H1 (cell line): ENCODE data around the gene PIK3R5. TPM values are rescaled to one million over a fixed set of nuclear protein-coding genes. Genes with fewer than 3 reads are reported as not detected.

Experiments used
- CTCF ChIA-PET: fragments of 300-600 bp; sonication (Branson Sonifier 250); formaldehyde crosslinking; loops from one replicate; lab custom pipeline; 2021; ENCODE audit not compliant: partially characterized antibody; lab: Charles Lee
- POLR2A ChIA-PET: fragments of 300-600 bp; sonication (Branson Sonifier 250); formaldehyde crosslinking; loops from one replicate; lab custom pipeline; 2021; ENCODE audit warnings: inconsistent platforms; ENCODE audit not compliant: partially characterized antibody; lab: Charles Lee
- DNase-seq, 2 experiments: peaks; one replicate each; pipeline versions ENCODE4 v3.0.0 to v3.0.0-alpha.2; 2010 to 2022; ENCODE audit warnings: low spot score in 2 of 2, low read depth in 1 of 2, mixed read lengths in 1 of 2
- FAIRE-seq: peaks from 2 replicates; lab custom pipeline; 2011; peaks lifted over from hg19 to GRCh38; lab: Jason Lieb, UNC
- H2AFZ ChIP-seq: 2 replicates; pipeline ENCODE4 v1.8.1; 2012; ENCODE audit warnings: low read length, inconsistent platforms
- H2AK5ac ChIP-seq: 2 replicates; pipeline ENCODE4 v1.6.1; 2013; ENCODE audit warnings: low read depth, low read length
- H2BK120ac ChIP-seq: replicated peaks from 2 replicates; pipeline ENCODE3; 2013; ENCODE audit warnings: low read depth, low read length, inconsistent platforms
- H2BK12ac ChIP-seq: 2 replicates; pipeline ENCODE4 v1.6.1; 2013; ENCODE audit warnings: low read depth, low read length
- H2BK15ac ChIP-seq: 2 replicates; pipeline ENCODE4 v1.6.1; 2013; ENCODE audit warnings: low read length
- H2BK20ac ChIP-seq: 2 replicates; pipeline ENCODE4 v1.6.1; 2013; ENCODE audit warnings: low read length
- H2BK5ac ChIP-seq: 2 replicates; pipeline ENCODE4 v1.6.1; 2013; ENCODE audit warnings: low read depth, low read length
- H3K14ac ChIP-seq: 2 replicates; pipeline ENCODE4 v1.6.1; 2013; ENCODE audit warnings: inconsistent platforms; ENCODE audit not compliant: insufficient read length
- H3K18ac ChIP-seq: 2 replicates; pipeline ENCODE4 v1.6.1; 2013; ENCODE audit warnings: low read length; ENCODE audit errors: extremely low read depth
- H3K23ac ChIP-seq: 2 replicates; pipeline ENCODE4 v1.6.1; 2013; ENCODE audit warnings: inconsistent platforms; ENCODE audit not compliant: insufficient read length
- H3K23me2 ChIP-seq: 2 replicates; pipeline ENCODE4 v1.6.1; 2013; ENCODE audit warnings: low read depth, low read length
- H3K27ac ChIP-seq: 2 replicates; pipeline ENCODE4 v1.6.1; 2011; ENCODE audit warnings: low read depth, low read length, inconsistent platforms
- H3K27me3 ChIP-seq, 4 experiments: replicated peaks in 1 of 4; 1 replicate in 1 of 4; 2 replicates in 3 of 4; pipeline versions ENCODE4 v1.6.1 to v1.8.1; 2011 to 2013; ENCODE audit warnings: low read length in 3 of 4, mild to moderate bottlenecking in 3 of 4, inconsistent platforms in 2 of 4, mixed read lengths in 2 of 4, moderate library complexity in 1 of 4; ENCODE audit not compliant: control insufficient read depth in 3 of 4, insufficient read depth in 3 of 4; ENCODE audit errors: extremely low read depth in 1 of 4
- H3K36me3 ChIP-seq, 4 experiments: 2 replicates each; pipeline versions ENCODE4 v1.6.1 to v1.8.1; 2011 to 2013; ENCODE audit warnings: mild to moderate bottlenecking in 4 of 4, low read length in 3 of 4, moderate library complexity in 2 of 4, control low read depth in 1 of 4, inconsistent platforms in 1 of 4; ENCODE audit not compliant: insufficient read depth in 4 of 4, control insufficient read depth in 2 of 4
- H3K4ac ChIP-seq: replicated peaks from 2 replicates; pipeline ENCODE3; 2013; ENCODE audit warnings: low read length, low read depth, mixed read lengths, inconsistent platforms; ENCODE audit not compliant: insufficient read length
- H3K4me1 ChIP-seq, 4 experiments: replicated peaks in 1 of 4; 1 replicate in 1 of 4; 2 replicates in 3 of 4; pipeline versions ENCODE4 v1.6.1 to v1.8.1; 2011 to 2013; ENCODE audit warnings: low read length in 3 of 4, inconsistent platforms in 2 of 4, mixed read lengths in 1 of 4; ENCODE audit not compliant: insufficient read depth in 4 of 4, control insufficient read depth in 3 of 4
- H3K4me2 ChIP-seq, 2 experiments: 2 replicates each; pipeline versions ENCODE4 v1.6.1 to v1.8.1; 2011 to 2013; ENCODE audit warnings: low read depth in 2 of 2, low read length in 2 of 2, control low read depth in 1 of 2, inconsistent platforms in 1 of 2, mild to moderate bottlenecking in 1 of 2; ENCODE audit not compliant: insufficient read depth in 1 of 2
- H3K4me3 ChIP-seq, 4 experiments: fragments of 200-600, 300-600 bp in 1 of 4; sonication (generic), shearing (Covaris generic), sonication (Bioruptor Twin) in 1 of 4; 2 replicates each; pipeline versions ENCODE4 v1.5.1 to v1.8.1; 2011 to 2016; ENCODE audit warnings: low read length in 4 of 4, low read depth in 3 of 4, control low read depth in 2 of 4, inconsistent platforms in 2 of 4, mild to moderate bottlenecking in 2 of 4, mixed read lengths in 1 of 4, moderate library complexity in 1 of 4; ENCODE audit not compliant: insufficient read depth in 2 of 4; ENCODE audit errors: extremely low read depth in 1 of 4
- H3K56ac ChIP-seq: replicated peaks from 2 replicates; pipeline ENCODE3; 2013; ENCODE audit warnings: low read depth, mild to moderate bottlenecking, mixed read lengths, low read length, inconsistent platforms; ENCODE audit not compliant: insufficient read length
- H3K79me1 ChIP-seq: 2 replicates; pipeline ENCODE4 v1.6.1; 2013; ENCODE audit warnings: low read depth, low read length, control low read depth
- H3K79me2 ChIP-seq, 2 experiments: 2 replicates each; pipeline versions ENCODE4 v1.6.1 to v1.8.1; 2012 to 2013; ENCODE audit warnings: low read length in 2 of 2, mild to moderate bottlenecking in 2 of 2, inconsistent platforms in 1 of 2; ENCODE audit not compliant: insufficient read depth in 2 of 2, control insufficient read depth in 1 of 2
- H3K9ac ChIP-seq, 4 experiments: replicated peaks in 1 of 4; 1 replicate in 1 of 4; 2 replicates in 3 of 4; pipeline versions ENCODE4 v1.6.1 to v1.8.1; 2011 to 2013; ENCODE audit warnings: low read depth in 3 of 4, low read length in 3 of 4, control low read depth in 2 of 4, mild to moderate bottlenecking in 2 of 4, moderate library complexity in 2 of 4, inconsistent platforms in 1 of 4; ENCODE audit errors: extremely low read depth in 1 of 4
- H3K9me3 ChIP-seq, 2 experiments: 2 replicates each; pipeline versions ENCODE4 v1.6.1 to v1.8.1; 2012 to 2013; ENCODE audit warnings: mild to moderate bottlenecking in 2 of 2, moderate library complexity in 2 of 2, control low read depth in 1 of 2, inconsistent platforms in 1 of 2, low read depth in 1 of 2, low read length in 1 of 2, mixed read lengths in 1 of 2; ENCODE audit not compliant: insufficient read depth in 2 of 2
- H4K20me1 ChIP-seq, 2 experiments: replicated peaks in 1 of 2; 2 replicates each; pipeline versions ENCODE3 to v1.8.1; 2011 to 2013; ENCODE audit warnings: inconsistent platforms in 2 of 2, low read length in 2 of 2, mild to moderate bottlenecking in 1 of 2; ENCODE audit not compliant: insufficient read depth in 2 of 2, control insufficient read depth in 1 of 2
- H4K5ac ChIP-seq: 2 replicates; pipeline ENCODE4 v1.6.1; 2013; ENCODE audit warnings: low read length, low read depth, mixed read lengths, inconsistent platforms; ENCODE audit not compliant: insufficient read length
- H4K8ac ChIP-seq: 2 replicates; pipeline ENCODE4 v1.8.0; 2013; ENCODE audit warnings: mild to moderate bottlenecking, moderate library complexity, low read length, inconsistent platforms; ENCODE audit not compliant: insufficient read depth; ENCODE audit errors: extremely low read depth
- H4K91ac ChIP-seq: replicated peaks from 2 replicates; pipeline ENCODE3; 2013; ENCODE audit warnings: low read length, mixed read lengths, inconsistent platforms; ENCODE audit not compliant: insufficient read length
- ASH2L ChIP-seq: fragments of 200-600, 300-600 bp; sonication (generic); IDR thresholded peaks from one replicate; pipeline ENCODE4 v1.7.1; 2017; ENCODE audit warnings: low read length
- ATF2 ChIP-seq: IDR thresholded peaks from 2 replicates; pipeline ENCODE4 v1.6.1; 2012; ENCODE audit warnings: low read length, inconsistent platforms
- CBX8 ChIP-seq: fragments of 300-800, 300-1000 bp; sonication (generic); IDR thresholded peaks from 2 replicates; pipeline ENCODE4 v1.7.1; 2016; ENCODE audit warnings: low read depth, low read length, borderline replicate concordance
- EGR1 ChIP-seq: IDR thresholded peaks from 2 replicates; pipeline ENCODE4 v1.6.1; 2011; ENCODE audit warnings: low read depth, low read length, borderline replicate concordance
- GTF2F1 ChIP-seq: IDR thresholded peaks from 2 replicates; pipeline ENCODE4 v1.6.1; 2012; ENCODE audit warnings: low read depth, low read length, improper control_type of control experiment, borderline replicate concordance
- NANOG ChIP-seq: IDR thresholded peaks from 2 replicates; pipeline ENCODE4 v1.6.1; 2011; ENCODE audit warnings: low read length, low read depth, mild to moderate bottlenecking, inconsistent platforms; ENCODE audit not compliant: insufficient read depth, poor library complexity, severe bottlenecking
- NRF1 ChIP-seq: IDR thresholded peaks from 2 replicates; pipeline ENCODE4 v1.6.1; 2011; ENCODE audit warnings: mild to moderate bottlenecking, low read depth, low read length, improper control_type of control experiment
- POLR2A ChIP-seq, 2 experiments: IDR thresholded peaks; 1 replicate in 1 of 2; 2 replicates in 1 of 2; pipeline ENCODE4 v1.6.1; 2011; ENCODE audit warnings: low read depth in 2 of 2, low read length in 2 of 2, mild to moderate bottlenecking in 2 of 2; ENCODE audit errors: control extremely low read depth in 1 of 2
- RFX5 ChIP-seq: IDR thresholded peaks from 2 replicates; pipeline ENCODE4 v1.6.1; 2011; ENCODE audit warnings: low read depth, low read length, improper control_type of control experiment, borderline replicate concordance
- SIRT6 ChIP-seq: IDR thresholded peaks from one replicate; pipeline ENCODE4 v1.7.1; 2012; ENCODE audit warnings: low read length, inconsistent platforms
- SIX5 ChIP-seq: IDR thresholded peaks from 2 replicates; pipeline ENCODE4 v1.6.1; 2011; ENCODE audit warnings: mild to moderate bottlenecking, low read depth, low read length
- SP1 ChIP-seq: IDR thresholded peaks from 2 replicates; pipeline ENCODE4 v1.6.1; 2011; ENCODE audit warnings: low read depth, low read length
- SP4 ChIP-seq: IDR thresholded peaks from 2 replicates; pipeline ENCODE4 v1.6.1; 2012; ENCODE audit warnings: low read length, inconsistent platforms
- TBP ChIP-seq: IDR thresholded peaks from 2 replicates; pipeline ENCODE4 v1.6.1; 2011; ENCODE audit warnings: low read depth, low read length, improper control_type of control experiment
- TCF12 ChIP-seq: IDR thresholded peaks from 2 replicates; pipeline ENCODE4 v1.6.1; 2011; ENCODE audit warnings: low read depth, mild to moderate bottlenecking, low read length
- WGBS, 2 experiments: shearing (Covaris generic) in 1 of 2; methylation state at CpG; one replicate each; pipeline versions ENCODE4 v1.1.6 to v1.1.7; 2013 to 2015; ENCODE audit warnings: low lambda C conversion rate in 2 of 2, mixed read lengths in 2 of 2, inconsistent platforms in 1 of 2, low coverage in 1 of 2, missing lambda C conversion rate in 1 of 2; ENCODE audit not compliant: insufficient replicate concordance in 2 of 2, insufficient coverage in 1 of 2, insufficient read length in 1 of 2; ENCODE audit errors: extremely low coverage in 1 of 2, missing lambda C conversion rate in 1 of 2; 5-methylcytosine and 5-hydroxymethylcytosine counted together
- polyA plus RNA-seq, 7 experiments: library from polyadenylated mRNA; depleted of rRNA in 3 of 7; stranded (reverse) in 5 of 7; unstranded in 2 of 7; fragments of >200 nt in 5 of 7; fragments of 200-250 nt in 2 of 7; gene quantifications; 1 replicate in 5 of 7; 2 replicates in 1 of 7; 4 replicates in 1 of 7; pipeline versions ENCODE4 v1.2.1 to v1.2.3, GENCODE V29; 2011 to 2013; ENCODE audit warnings: missing spikeins in 2 of 7, mixed read lengths in 2 of 7
- total RNA-seq: library from RNA; stranded (reverse); fragmentation: NEBNext Ultra II Directional; extraction: Animal tissue kit (Norgen Biotek cat#: 25700); gene quantifications from 2 replicates; pipeline ENCODE4 v1.2.1, GENCODE V29; 2021

Gene PIK3R5
- total and polyA plus RNA-seq, 2 of the 8 experiments (the other 6 are each of a cell fraction or from before 2014, with no cell fraction given) = 2.7 to 4.3 TPM

GRCh38 chr17:8976638-8977037 lies 11.1 kb upstream of the PIK3R5 start:
- H3K9ac ChIP-seq = no peak overlapping the region
- no peak overlapping the region for H4K8ac ChIP-seq
- H4K5ac ChIP-seq = no peak overlapping the region
- no peak overlapping the region for H3K23ac ChIP-seq
- H3K56ac ChIP-seq = no peak overlapping the region
- no peaks in the 10 kb centered on the region for H3K4me1 ChIP-seq
- no peaks in the 10 kb centered on the region for H3K79me1 ChIP-seq
- no peak overlapping the region for H3K4me3 ChIP-seq
- H3K36me3 ChIP-seq = no peaks in the 10 kb centered on the region
- POLR2A ChIA-PET = no interaction called here
- no peak overlapping the region for H2BK5ac ChIP-seq
- H3K27me3 ChIP-seq = no peaks in the 10 kb centered on the region
- no peak overlapping the region for H2BK12ac ChIP-seq
- no peak overlapping the region for H4K91ac ChIP-seq
- no peak overlapping the region for H3K4ac ChIP-seq
- no peak overlapping the region for H2BK15ac ChIP-seq
- H2BK120ac ChIP-seq = no peak overlapping the region
- no peaks in the 10 kb centered on the region for H3K79me2 ChIP-seq
- FAIRE-seq (no peak), DNase-seq (no peak)
- no peak overlapping the region for H3K4me2 ChIP-seq
- H2AFZ ChIP-seq = no peak overlapping the region
- H4K20me1 ChIP-seq = no peaks in the 10 kb centered on the region
- 0 out of 4 replicates have a peak, but pooled peaks cover 0 to 3% of the 10 kb centered on the region in 2 experiments for H3K9me3 ChIP-seq
- WGBS, 2 experiments = 78% methylated on average over 1 of the region's 1 CpG; no CpG with 5 or more reads in 1 of the 2 experiments
- no peaks in the 10 kb centered on the region for H3K23me2 ChIP-seq
- H3K18ac ChIP-seq = no peak overlapping the region
- no peak overlapping the region for H2BK20ac ChIP-seq
- no peak overlapping the region for H3K27ac ChIP-seq
- CTCF ChIA-PET = interaction anchor here (1.0 to 2.8 kb wide), 4 partner anchors 18 to 186 kb away, joined by 3 to 7 read pairs (median 3); no protein-coding TSS in a partner anchor
- no peak overlapping the region for H2AK5ac ChIP-seq
- H3K14ac ChIP-seq = no peak overlapping the region
- TF ChIP-seq POLR2A (IDR thresholded peaks at IDR 0.05; ENCODE audit: control extremely low read depth in 1 of 2, low read depth in 2 of 2, low read length in 2 of 2) = no peak
- TF ChIP-seq EGR1 = no peak
- TF ChIP-seq GTF2F1 = no peak
- TF ChIP-seq TBP = no peak
- no peak for TF ChIP-seq SP1
- TF ChIP-seq RFX5 = no peak
- no peak for TF ChIP-seq SIX5
- no peak for TF ChIP-seq ASH2L
- no peak for TF ChIP-seq NRF1
- no peak for TF ChIP-seq ATF2
- no peak for TF ChIP-seq SP4
- TF ChIP-seq CBX8 = no peak
- no peak for TF ChIP-seq NANOG
- TF ChIP-seq TCF12 = no peak
- no peak for TF ChIP-seq SIRT6
